ENCODE results near the gene C11orf24. TPM values are rescaled to one million over a fixed set of nuclear protein-coding genes. Genes with fewer than 3 reads are reported as not detected.
"Not testable (repeated sequence)": the region's sequence is repeated elsewhere in the genome, so short reads cannot be mapped to it uniquely, and the experiment has no call there.

The C11orf24 gene
- total and polyA plus RNA-seq, 10 of the 15 experiments (the other 5 are each of a cell fraction or from before 2014, with no cell fraction given), result 4.3 to 104 (median 41.4) TPM

DNA sequence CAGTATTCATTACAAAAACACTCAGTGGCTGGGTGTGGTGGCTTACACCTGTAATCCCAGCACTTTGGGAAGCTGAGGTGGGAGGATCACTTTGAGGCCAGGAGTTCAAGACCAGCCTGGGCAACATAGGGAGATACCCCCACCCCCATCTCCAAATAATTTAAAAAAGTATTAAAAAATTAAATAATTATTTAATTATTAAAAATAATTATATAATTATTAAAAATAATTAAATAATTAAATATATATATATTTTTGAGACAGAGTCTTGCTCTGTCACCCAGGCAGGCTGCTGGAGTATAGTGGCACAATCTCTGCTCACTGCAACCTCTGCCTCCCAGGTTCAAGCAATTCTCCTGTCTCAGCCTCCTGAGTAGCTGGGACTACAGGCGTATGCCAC, 27.9 kb downstream of the C11orf24 start:
- ChIA-PET SMC1A (ENCODE audit: uncharacterized antibody, unreplicated experiment) (interaction anchor here (1.3 kb wide), 1 partner anchor 127 kb away, joined by 3 read pairs; no protein-coding TSS in a partner anchor), CTCF (interaction anchor here (1.1 kb wide), 1 partner anchor 14 kb away, joined by 3 read pairs; no protein-coding TSS in a partner anchor), POLR2A (interaction anchor here (0.6 to 1.0 kb wide), 3 partner anchors 14 to 710 kb away, joined by 3 to 4 read pairs (median 3); no protein-coding TSS in a partner anchor)
- H3K79me2 ChIP-seq (ENCODE audit: control insufficient read depth, insufficient read depth, low read length); ATAC-seq; H4K20me1 ChIP-seq (ENCODE audit: control insufficient read depth, insufficient read depth); DNase-seq (ENCODE audit: low read depth, low spot score); BruUV-seq (replicated peaks); in situ Hi-C loops (cut with MboI); H3K27ac ChIP-seq (ENCODE audit: control insufficient read depth, insufficient read depth); H3K9me3 ChIP-seq (replicated peaks; ENCODE audit: control insufficient read depth, insufficient read depth, low read length); H3K4me3 ChIP-seq; H3K4me2 ChIP-seq (ENCODE audit: control insufficient read depth, insufficient read depth); intact Hi-C loops (cut with micrococcal nuclease; ENCODE audit: unreplicated experiment); FAIRE-seq; H2AFZ ChIP-seq (ENCODE audit: control insufficient read depth, low read depth, low read length); RAD21 ChIA-PET (ENCODE audit: unreplicated experiment); H3K36me3 ChIP-seq (ENCODE audit: control insufficient read depth in 2 of 2, insufficient read depth in 2 of 2, low read length in 1 of 2); H3K27me3 ChIP-seq (replicated peaks in 1 of 2; ENCODE audit: control insufficient read depth in 2 of 2, insufficient read depth in 2 of 2, low read length in 1 of 2); H3K4me1 ChIP-seq (ENCODE audit: control insufficient read depth, insufficient read depth, low read length); H3K9ac ChIP-seq (ENCODE audit: control insufficient read depth, insufficient read depth, low read length): not testable (repeated sequence)
- WGBS (ENCODE audit: insufficient coverage, insufficient replicate concordance, low lambda C conversion rate, missing lambda C conversion rate), result 100% methylated on average over 1 of the region's 1 CpG

DNA sequence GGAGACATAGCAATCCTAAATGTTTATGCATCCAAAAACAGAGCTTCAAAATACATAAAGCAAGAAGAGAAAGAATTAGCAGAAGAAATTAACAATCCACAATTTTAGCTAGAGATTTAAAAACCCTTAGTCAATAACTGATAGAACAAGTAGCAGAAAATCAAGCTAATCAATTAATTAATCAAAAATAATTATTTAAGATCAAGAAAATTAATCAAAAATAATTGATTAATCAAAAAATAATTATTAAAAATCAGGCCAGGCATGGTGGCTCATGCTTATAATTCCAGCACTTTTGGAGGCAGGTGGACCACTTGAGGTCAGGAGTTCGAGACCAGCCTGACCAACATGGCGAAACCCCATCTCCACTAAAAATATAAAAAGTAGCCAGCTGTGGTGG, 29.2 kb downstream of the C11orf24 start:
- no peak overlapping the region for H3K27ac ChIP-seq (ENCODE audit: control insufficient read depth, insufficient read depth)
- SMC1A ChIA-PET (ENCODE audit: uncharacterized antibody, unreplicated experiment), result interaction anchor here (0.8 to 1.3 kb wide), 2 partner anchors 9 to 128 kb away, joined by 3 to 5 read pairs; no protein-coding TSS in a partner anchor
- no peak for ATAC-seq

More for the DNA sequence above, 29.2 kb downstream of the C11orf24 start:
- no peak overlapping the region for H2AFZ ChIP-seq (ENCODE audit: control insufficient read depth, low read depth, low read length)
- in situ Hi-C loops (cut with MboI), result no loop called here
- no peaks in the 10 kb centered on the region; the same call in 2 of the 3 replicates for H3K9me3 ChIP-seq (replicated peaks; ENCODE audit: control insufficient read depth, insufficient read depth, low read length)
- no peaks in the 10 kb centered on the region for H3K36me3 ChIP-seq (ENCODE audit: control insufficient read depth in 2 of 2, insufficient read depth in 2 of 2, low read length in 1 of 2)
- intact Hi-C loops (cut with micrococcal nuclease; ENCODE audit: unreplicated experiment), result no loop called here
- H3K4me1 ChIP-seq (ENCODE audit: control insufficient read depth, insufficient read depth, low read length), result no peaks in the 10 kb centered on the region
- H3K79me2 ChIP-seq (ENCODE audit: control insufficient read depth, insufficient read depth, low read length), result no peaks in the 10 kb centered on the region
- no peak overlapping the region for H3K9ac ChIP-seq (ENCODE audit: control insufficient read depth, insufficient read depth, low read length)
- no peak overlapping the region for H3K4me2 ChIP-seq (ENCODE audit: control insufficient read depth, insufficient read depth)
- H3K4me3 ChIP-seq, result no peak overlapping the region
- H3K27me3 ChIP-seq (replicated peaks in 1 of 2; ENCODE audit: control insufficient read depth in 2 of 2, insufficient read depth in 2 of 2, low read length in 1 of 2), result no peaks in the 10 kb centered on the region; a peak in 1 of 4 replicates
- no TSS peak for BruUV-seq (replicated peaks)
- H4K20me1 ChIP-seq (ENCODE audit: control insufficient read depth, insufficient read depth), result no peaks in the 10 kb centered on the region
- RAD21 ChIA-PET (ENCODE audit: unreplicated experiment), result no interaction called here
- TF ChIP-seq JUNB (IDR thresholded peaks at IDR 0.05), result no peak
- TF ChIP-seq, protein P1, sequence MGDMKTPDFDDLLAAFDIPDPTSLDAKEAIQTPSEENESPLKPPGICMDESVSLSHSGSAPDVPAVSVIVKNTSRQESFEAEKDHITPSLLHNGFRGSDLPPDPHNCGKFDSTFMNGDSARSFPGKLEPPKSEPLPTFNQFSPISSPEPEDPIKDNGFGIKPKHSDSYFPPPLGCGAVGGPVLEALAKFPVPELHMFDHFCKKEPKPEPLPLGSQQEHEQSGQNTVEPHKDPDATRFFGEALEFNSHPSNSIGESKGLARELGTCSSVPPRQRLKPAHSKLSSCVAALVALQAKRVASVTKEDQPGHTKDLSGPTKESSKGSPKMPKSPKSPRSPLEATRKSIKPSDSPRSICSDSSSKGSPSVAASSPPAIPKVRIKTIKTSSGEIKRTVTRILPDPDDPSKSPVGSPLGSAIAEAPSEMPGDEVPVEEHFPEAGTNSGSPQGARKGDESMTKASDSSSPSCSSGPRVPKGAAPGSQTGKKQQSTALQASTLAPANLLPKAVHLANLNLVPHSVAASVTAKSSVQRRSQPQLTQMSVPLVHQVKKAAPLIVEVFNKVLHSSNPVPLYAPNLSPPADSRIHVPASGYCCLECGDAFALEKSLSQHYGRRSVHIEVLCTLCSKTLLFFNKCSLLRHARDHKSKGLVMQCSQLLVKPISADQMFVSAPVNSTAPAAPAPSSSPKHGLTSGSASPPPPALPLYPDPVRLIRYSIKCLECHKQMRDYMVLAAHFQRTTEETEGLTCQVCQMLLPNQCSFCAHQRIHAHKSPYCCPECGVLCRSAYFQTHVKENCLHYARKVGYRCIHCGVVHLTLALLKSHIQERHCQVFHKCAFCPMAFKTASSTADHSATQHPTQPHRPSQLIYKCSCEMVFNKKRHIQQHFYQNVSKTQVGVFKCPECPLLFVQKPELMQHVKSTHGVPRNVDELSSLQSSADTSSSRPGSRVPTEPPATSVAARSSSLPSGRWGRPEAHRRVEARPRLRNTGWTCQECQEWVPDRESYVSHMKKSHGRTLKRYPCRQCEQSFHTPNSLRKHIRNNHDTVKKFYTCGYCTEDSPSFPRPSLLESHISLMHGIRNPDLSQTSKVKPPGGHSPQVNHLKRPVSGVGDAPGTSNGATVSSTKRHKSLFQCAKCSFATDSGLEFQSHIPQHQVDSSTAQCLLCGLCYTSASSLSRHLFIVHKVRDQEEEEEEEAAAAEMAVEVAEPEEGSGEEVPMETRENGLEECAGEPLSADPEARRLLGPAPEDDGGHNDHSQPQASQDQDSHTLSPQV (IDR thresholded peaks at IDR 0.05), result no peak
- TF ChIP-seq IKZF2 (IDR thresholded peaks at IDR 0.05), result no peak
- TF ChIP-seq SPI1 (IDR thresholded peaks at IDR 0.05; ENCODE audit: borderline replicate concordance, insufficient read depth, low read depth, low read length), result no peak
- TF ChIP-seq, protein P2, sequence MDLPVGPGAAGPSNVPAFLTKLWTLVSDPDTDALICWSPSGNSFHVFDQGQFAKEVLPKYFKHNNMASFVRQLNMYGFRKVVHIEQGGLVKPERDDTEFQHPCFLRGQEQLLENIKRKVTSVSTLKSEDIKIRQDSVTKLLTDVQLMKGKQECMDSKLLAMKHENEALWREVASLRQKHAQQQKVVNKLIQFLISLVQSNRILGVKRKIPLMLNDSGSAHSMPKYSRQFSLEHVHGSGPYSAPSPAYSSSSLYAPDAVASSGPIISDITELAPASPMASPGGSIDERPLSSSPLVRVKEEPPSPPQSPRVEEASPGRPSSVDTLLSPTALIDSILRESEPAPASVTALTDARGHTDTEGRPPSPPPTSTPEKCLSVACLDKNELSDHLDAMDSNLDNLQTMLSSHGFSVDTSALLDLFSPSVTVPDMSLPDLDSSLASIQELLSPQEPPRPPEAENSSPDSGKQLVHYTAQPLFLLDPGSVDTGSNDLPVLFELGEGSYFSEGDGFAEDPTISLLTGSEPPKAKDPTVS (IDR thresholded peaks at IDR 0.05; ENCODE audit: low read depth, low read length), result no peak
- TF ChIP-seq CHD1 (IDR thresholded peaks at IDR 0.05; ENCODE audit: low read depth, low read length), result no peak
- no peak for TF ChIP-seq GABPA (IDR thresholded peaks at IDR 0.05; ENCODE audit: low read depth)
- CTCF ChIA-PET, result interaction anchor here (0.6 to 0.8 kb wide), 2 partner anchors 33 to 57 kb away, joined by 3 read pairs; no protein-coding TSS in a partner anchor
- 59% methylated on average over 2 of the region's 2 CpGs for WGBS (ENCODE audit: insufficient coverage, insufficient replicate concordance, low lambda C conversion rate, missing lambda C conversion rate)
- FAIRE-seq (no peak), DNase-seq (ENCODE audit: low read depth, low spot score) (no peak)
- POLR2A ChIA-PET, result no interaction called here
